ENCODE measurements around the gene ENPP7. TPM values are rescaled to one million over a fixed set of nuclear protein-coding genes. Genes with fewer than 3 reads are reported as not detected.

Gene ENPP7
- total RNA-seq, 4 donors from 2014 or later: not detected

- DNase-seq (ENCODE audit: low spot score): no peak
- TF ChIP-seq CTCF (IDR thresholded peaks at IDR 0.05): no peak
- no peak for ATAC-seq (ENCODE audit: low FRiP score)
Observed at GRCh38 chr17:79743614-79744013, 12.9 kb downstream of the ENPP7 start.

GRCh38 chr17:79745641-79746105 is 14.9 kb downstream of the ENPP7 start:
- no peak for ATAC-seq (ENCODE audit: low FRiP score)
- no peak for DNase-seq (ENCODE audit: low spot score)
- TF ChIP-seq CTCF (IDR thresholded peaks at IDR 0.05): no peak

- TF ChIP-seq CTCF (IDR thresholded peaks at IDR 0.05): no peak
Observed at GRCh38 chr17:79746889-79747507, 16.3 kb downstream of the ENPP7 start.

GRCh38 chr17:79747508-79748294 is 17.0 kb downstream of the ENPP7 start:
- DNase-seq (ENCODE audit: low spot score) (no peak), ATAC-seq (ENCODE audit: low FRiP score) (no peak)
- TF ChIP-seq CTCF (IDR thresholded peaks at IDR 0.05): no peak

More at GRCh38 chr17:79746889-79747507, 16.3 kb downstream of the ENPP7 start:
- no peak for ATAC-seq (ENCODE audit: low FRiP score)
- no peak for DNase-seq (ENCODE audit: low spot score)

GRCh38 chr17:79748295-79749099 is 17.8 kb downstream of the ENPP7 start:
- TF ChIP-seq CTCF (IDR thresholded peaks at IDR 0.05): no peak
- no peak for DNase-seq (ENCODE audit: low spot score)
- ATAC-seq (ENCODE audit: low FRiP score): no peak

GRCh38 chr17:79749156-79749815 is 18.5 kb downstream of the ENPP7 start:
- no peak for TF ChIP-seq CTCF (IDR thresholded peaks at IDR 0.05)
- ATAC-seq (ENCODE audit: low FRiP score): peak; percentile 20
- no peak for DNase-seq (ENCODE audit: low spot score)

Data from omental fat pad (tissue), 4 donors.